DND-41 (cell line): ENCODE results near the gene DSCAM.

ENCODE experiments used
- ATAC-seq: fragments of 200-7000 bp; cut with Tn5 transposase; 3 replicates; pipeline ENCODE4 v1.9.1; 2021; ENCODE audit warnings: low read depth; ENCODE audit not compliant: insufficient read depth
- DNase-seq: peaks from one replicate; pipeline ENCODE4 v3.0.0-alpha.2; 2020
- H2AFZ ChIP-seq: 2 replicates; pipeline ENCODE4 v1.6.0; 2012; ENCODE audit warnings: low read depth, low read length
- H3K27ac ChIP-seq: 2 replicates; pipeline ENCODE4 v1.5.1; 2012; ENCODE audit warnings: low read length, inconsistent platforms
- H3K27me3 ChIP-seq: fragments of 200-600 bp; sonication (generic); 2 replicates; pipeline ENCODE4 v1.6.0; 2012; ENCODE audit warnings: low read length, mild to moderate bottlenecking, inconsistent platforms; ENCODE audit not compliant: insufficient read depth, poor library complexity
- H3K36me3 ChIP-seq: 2 replicates; pipeline ENCODE4 v1.5.1; 2012; ENCODE audit warnings: low read length, inconsistent platforms; ENCODE audit not compliant: insufficient read depth
- H3K4me1 ChIP-seq: 2 replicates; pipeline ENCODE4 v1.5.1; 2012; ENCODE audit warnings: mild to moderate bottlenecking, low read length; ENCODE audit not compliant: insufficient read depth
- H3K4me2 ChIP-seq: 2 replicates; pipeline ENCODE4 v1.6.0; 2012; ENCODE audit warnings: mild to moderate bottlenecking, moderate library complexity, low read length, inconsistent platforms; ENCODE audit not compliant: insufficient read depth
- H3K4me3 ChIP-seq, 2 experiments: fragments of 200-600 bp in 1 of 2; shearing (Covaris generic) in 1 of 2; 2 replicates each; pipeline ENCODE4 v1.5.1; 2012 to 2016; ENCODE audit warnings: inconsistent platforms in 2 of 2, low read length in 2 of 2, mild to moderate bottlenecking in 2 of 2, low read depth in 1 of 2, moderate library complexity in 1 of 2
- H3K79me2 ChIP-seq: 2 replicates; pipeline ENCODE4 v1.6.0; 2012; ENCODE audit warnings: low read length, inconsistent platforms; ENCODE audit not compliant: insufficient read depth
- H3K9ac ChIP-seq: 2 replicates; pipeline ENCODE4 v1.6.0; 2012; ENCODE audit warnings: low read depth, mild to moderate bottlenecking, inconsistent platforms, low read length, moderate library complexity
- H3K9me3 ChIP-seq: 2 replicates; pipeline ENCODE4 v1.5.1; 2012; ENCODE audit warnings: low read length, moderate library complexity, mild to moderate bottlenecking, inconsistent platforms; ENCODE audit not compliant: insufficient read depth, severe bottlenecking
- H4K20me1 ChIP-seq: 2 replicates; pipeline ENCODE4 v1.6.0; 2012; ENCODE audit warnings: low read length; ENCODE audit not compliant: insufficient read depth
- EZH2 ChIP-seq: IDR thresholded peaks from 3 replicates; pipeline ENCODE4 v1.6.1; 2012; ENCODE audit warnings: borderline replicate concordance, low read depth, mild to moderate bottlenecking, moderate library complexity, low read length, inconsistent platforms; ENCODE audit not compliant: severe bottlenecking
- TF ChIP-seq, protein P1 (sequence below): IDR thresholded peaks from 2 replicates; pipeline ENCODE4 v1.5.1; 2012; ENCODE audit warnings: borderline replicate concordance, low read length, moderate library complexity, mild to moderate bottlenecking; ENCODE audit not compliant: poor library complexity, severe bottlenecking; ENCODE audit errors: extremely low read depth

DSCAM gene

DNA sequence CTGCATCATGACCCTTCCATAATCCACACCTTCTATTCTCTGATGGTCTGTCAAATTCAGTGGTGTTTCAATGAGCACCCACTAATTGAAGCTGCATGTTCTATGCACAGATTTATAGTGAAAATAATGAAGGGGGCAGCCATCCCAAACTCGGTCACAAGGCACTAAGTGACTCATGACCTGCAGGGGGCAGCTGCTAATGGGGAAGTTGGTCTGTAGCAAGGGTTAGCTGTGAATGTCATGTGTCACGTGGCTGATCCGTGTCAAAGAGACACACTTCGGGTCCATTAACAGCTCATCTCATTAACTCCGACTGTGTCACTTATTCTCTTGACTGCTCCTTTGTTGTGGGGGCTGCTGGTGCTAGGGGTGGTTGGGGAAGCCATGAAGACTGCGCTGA lies 673.1 kb downstream of the DSCAM start:
- ATAC-seq (no peak), DNase-seq (no peak)
- H3K79me2 ChIP-seq: no peaks in the 10 kb centered on the region
- no peaks in the 10 kb centered on the region for H3K4me1 ChIP-seq
- H3K4me2 ChIP-seq: no peak overlapping the region
- H3K27ac ChIP-seq: no peak overlapping the region
- no peaks in the 10 kb centered on the region for H3K36me3 ChIP-seq
- H4K20me1 ChIP-seq: no peaks in the 10 kb centered on the region
- H3K4me3 ChIP-seq: no peak overlapping the region
- no peak overlapping the region for H2AFZ ChIP-seq
- H3K9me3 ChIP-seq: no peaks in the 10 kb centered on the region
- no peak overlapping the region for H3K9ac ChIP-seq
- no peaks in the 10 kb centered on the region for H3K27me3 ChIP-seq
- TF ChIP-seq EZH2: no peak
- TF ChIP-seq, protein P1, sequence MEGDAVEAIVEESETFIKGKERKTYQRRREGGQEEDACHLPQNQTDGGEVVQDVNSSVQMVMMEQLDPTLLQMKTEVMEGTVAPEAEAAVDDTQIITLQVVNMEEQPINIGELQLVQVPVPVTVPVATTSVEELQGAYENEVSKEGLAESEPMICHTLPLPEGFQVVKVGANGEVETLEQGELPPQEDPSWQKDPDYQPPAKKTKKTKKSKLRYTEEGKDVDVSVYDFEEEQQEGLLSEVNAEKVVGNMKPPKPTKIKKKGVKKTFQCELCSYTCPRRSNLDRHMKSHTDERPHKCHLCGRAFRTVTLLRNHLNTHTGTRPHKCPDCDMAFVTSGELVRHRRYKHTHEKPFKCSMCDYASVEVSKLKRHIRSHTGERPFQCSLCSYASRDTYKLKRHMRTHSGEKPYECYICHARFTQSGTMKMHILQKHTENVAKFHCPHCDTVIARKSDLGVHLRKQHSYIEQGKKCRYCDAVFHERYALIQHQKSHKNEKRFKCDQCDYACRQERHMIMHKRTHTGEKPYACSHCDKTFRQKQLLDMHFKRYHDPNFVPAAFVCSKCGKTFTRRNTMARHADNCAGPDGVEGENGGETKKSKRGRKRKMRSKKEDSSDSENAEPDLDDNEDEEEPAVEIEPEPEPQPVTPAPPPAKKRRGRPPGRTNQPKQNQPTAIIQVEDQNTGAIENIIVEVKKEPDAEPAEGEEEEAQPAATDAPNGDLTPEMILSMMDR: peak; percentile 4

DNA sequence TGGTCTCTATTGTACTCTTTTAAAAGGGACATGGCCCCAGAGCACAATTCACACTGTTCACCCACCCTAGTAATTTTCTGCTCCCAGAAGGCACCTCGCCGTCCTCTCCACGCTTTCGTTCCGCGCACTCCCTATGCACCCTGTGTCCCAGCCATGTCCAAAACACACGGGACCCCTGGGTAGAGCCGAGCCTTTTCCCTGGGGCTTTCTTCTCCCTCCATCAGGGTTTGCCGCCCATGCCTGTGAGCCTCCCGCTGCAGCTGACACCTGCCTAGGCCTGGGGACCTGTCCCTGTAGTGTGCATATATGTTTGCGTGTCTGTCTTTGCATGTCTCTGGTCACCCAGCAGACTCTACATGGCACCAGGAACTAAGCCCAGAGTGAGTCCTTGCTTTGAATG lies 677.0 kb downstream of the DSCAM start:
- no peak overlapping the region for H3K4me3 ChIP-seq
- no peaks in the 10 kb centered on the region for H3K27me3 ChIP-seq
- H4K20me1 ChIP-seq: no peaks in the 10 kb centered on the region
- H3K9ac ChIP-seq: no peak overlapping the region
- no peaks in the 10 kb centered on the region for H3K36me3 ChIP-seq
- DNase-seq: no peak
- no peak overlapping the region for H3K27ac ChIP-seq
- H3K4me2 ChIP-seq: no peak overlapping the region
- no peaks in the 10 kb centered on the region for H3K4me1 ChIP-seq
- H2AFZ ChIP-seq: no peak overlapping the region
- TF ChIP-seq, protein P1: no peak
- TF ChIP-seq EZH2: no peak
- ATAC-seq: no peak
- H3K9me3 ChIP-seq: no peaks in the 10 kb centered on the region
- no peaks in the 10 kb centered on the region for H3K79me2 ChIP-seq

DNA sequence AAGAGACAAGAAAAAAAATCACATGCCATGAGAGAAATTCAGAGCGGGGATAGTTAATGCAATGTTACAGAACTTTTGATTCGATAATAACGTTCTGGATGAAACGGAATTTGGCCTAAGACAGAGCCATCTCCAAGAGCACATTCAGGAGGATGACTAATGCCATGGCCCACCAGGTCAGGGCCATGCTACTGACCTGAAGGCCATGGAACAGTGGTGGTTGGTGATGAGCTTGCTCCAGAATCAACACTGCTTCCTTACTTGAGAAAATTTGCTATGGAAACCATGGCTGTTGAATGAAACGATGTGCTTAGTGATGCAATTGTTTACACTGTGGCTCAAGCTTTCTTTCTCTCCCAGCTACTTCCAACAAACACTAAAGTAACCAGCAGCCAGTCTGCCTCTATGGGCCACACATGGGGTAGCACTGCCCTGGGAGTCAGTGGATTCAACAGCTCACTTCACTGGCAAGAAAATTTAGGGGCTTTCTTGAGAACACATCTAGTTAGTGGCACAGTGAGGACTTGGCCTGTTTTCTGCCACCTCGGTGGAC lies 680.6 kb downstream of the DSCAM start:
- DNase-seq (no peak), ATAC-seq (no peak)
- TF ChIP-seq, protein P1: no peak
- no peak for TF ChIP-seq EZH2
- H3K9me3 ChIP-seq: no peaks in the 10 kb centered on the region
- H3K9ac ChIP-seq: no peak overlapping the region
- H3K4me2 ChIP-seq: no peak overlapping the region
- H3K36me3 ChIP-seq: no peaks in the 10 kb centered on the region
- H2AFZ ChIP-seq: no peak overlapping the region
- no peak overlapping the region for H3K4me3 ChIP-seq
- no peak overlapping the region for H3K27ac ChIP-seq
- H3K27me3 ChIP-seq: peaks cover 6% of the 10 kb centered on the region
- no peaks in the 10 kb centered on the region for H3K79me2 ChIP-seq
- no peaks in the 10 kb centered on the region for H4K20me1 ChIP-seq
- H3K4me1 ChIP-seq: no peaks in the 10 kb centered on the region

DNA sequence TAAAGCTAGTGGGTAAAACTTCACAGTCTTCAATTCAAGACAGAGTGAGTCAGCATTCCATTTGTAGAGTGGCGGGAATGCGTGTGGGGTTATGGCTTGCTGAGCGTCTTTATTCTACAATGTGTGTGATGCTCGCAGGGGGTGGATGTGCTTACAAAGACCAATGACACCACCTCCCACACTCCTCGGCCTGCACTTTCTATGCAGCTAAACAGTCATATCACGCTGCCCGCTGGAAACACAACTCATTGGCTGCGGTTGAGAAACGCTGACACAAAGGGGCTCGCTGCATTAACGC lies 681.2 kb downstream of the DSCAM start:
- Histone ChIP-seq H2AFZ (no peak overlapping the region), H3K27me3 (peaks cover 6% of the 10 kb centered on the region), H3K4me3 (no peak overlapping the region), H3K9me3 (no peaks in the 10 kb centered on the region), H3K4me2 (no peak overlapping the region), H4K20me1 (no peaks in the 10 kb centered on the region), H3K27ac (no peak overlapping the region), H3K9ac (no peak overlapping the region), H3K79me2 (no peaks in the 10 kb centered on the region), H3K36me3 (no peaks in the 10 kb centered on the region), H3K4me1 (no peaks in the 10 kb centered on the region)
- no peak for TF ChIP-seq EZH2
- TF ChIP-seq, protein P1: no peak
- ATAC-seq: no peak
- DNase-seq: no peak
